Neural crest cell (in vitro differentiated cells): ENCODE data around the gene PLEKHA5. TPM values are rescaled to one million over a fixed set of nuclear protein-coding genes. Genes with fewer than 3 reads are reported as not detected.
"Not testable (repeated sequence)": the region's sequence is repeated elsewhere in the genome, so short reads cannot be mapped to it uniquely, and the experiment has no call there.

ENCODE experiments used
- DNase-seq: peaks from one replicate; pipeline ENCODE4 v3.0.0; 2021; ENCODE audit warnings: low read depth, mixed read lengths, low spot score
- H3K27ac Mint-ChIP-seq: one replicate; pipeline ENCODE4 v1.8.0; 2021; ENCODE audit warnings: mild to moderate bottlenecking, mixed read lengths; ENCODE audit not compliant: unreplicated experiment
- H3K27me3 Mint-ChIP-seq: 2 replicates; pipeline ENCODE4 v1.8.0; 2021; ENCODE audit warnings: low read depth, mild to moderate bottlenecking, mixed read lengths
- H3K36me3 Mint-ChIP-seq: 2 replicates; pipeline ENCODE4 v1.8.0; 2021; ENCODE audit warnings: low read depth, mild to moderate bottlenecking, mixed read lengths
- H3K4me1 Mint-ChIP-seq: 2 replicates; pipeline ENCODE4 v1.8.0; 2021; ENCODE audit warnings: mixed read lengths
- H3K4me3 Mint-ChIP-seq: one replicate; pipeline ENCODE4 v1.8.0; 2021; ENCODE audit warnings: mild to moderate bottlenecking, mixed read lengths
- H3K9me3 Mint-ChIP-seq: 2 replicates; pipeline ENCODE4 v1.8.0; 2021; ENCODE audit warnings: mixed read lengths
- CTCF ChIP-seq: fragments of 200-600 bp; sonication (generic); conservative IDR thresholded peaks from 2 replicates; pipeline ENCODE4 v1.5.0; 2021; ENCODE audit warnings: antibody characterized with exemption, mild to moderate bottlenecking
- total RNA-seq: library from RNA; stranded (reverse); gene quantifications from 2 replicates; pipeline ENCODE4 v1.2.1, GENCODE V29; 2021

PLEKHA5 gene
- total RNA-seq, 1 donor from 2014 or later: 39.2 TPM

- H3K9me3 Mint-ChIP-seq: no peaks in the 10 kb centered on the region
- no peak overlapping the region for H3K4me3 Mint-ChIP-seq
- TF ChIP-seq CTCF: no peak
- peaks cover 30% of the 10 kb centered on the region for H3K36me3 Mint-ChIP-seq
- no peak for DNase-seq
- no peaks in the 10 kb centered on the region for H3K27me3 Mint-ChIP-seq
- H3K4me1 Mint-ChIP-seq: peaks cover 7% of the 10 kb centered on the region
- no peak overlapping the region for H3K27ac Mint-ChIP-seq
Observed at GRCh38 chr12:19303496-19303895, 174.0 kb downstream of the PLEKHA5 start.

GRCh38 chr12:19304149-19304750, 174.7 kb downstream of the PLEKHA5 start:
- no peak overlapping the region for H3K4me3 Mint-ChIP-seq

GRCh38 chr12:19305621-19306020, 176.1 kb downstream of the PLEKHA5 start:
- DNase-seq, H3K27me3 Mint-ChIP-seq, H3K4me3 Mint-ChIP-seq: not testable (repeated sequence)

More at GRCh38 chr12:19304149-19304750, 174.7 kb downstream of the PLEKHA5 start:
- H3K9me3 Mint-ChIP-seq: no peaks in the 10 kb centered on the region
- no peak for TF ChIP-seq CTCF
- H3K27me3 Mint-ChIP-seq: no peaks in the 10 kb centered on the region
- H3K36me3 Mint-ChIP-seq: peaks cover 32% of the 10 kb centered on the region
- H3K27ac Mint-ChIP-seq: no peak overlapping the region
- H3K4me1 Mint-ChIP-seq: peaks cover 7% of the 10 kb centered on the region
- DNase-seq: no peak

GRCh38 chr12:19306366-19306765, 176.8 kb downstream of the PLEKHA5 start:
- no peak overlapping the region for H3K27ac Mint-ChIP-seq
- peaks cover 7% of the 10 kb centered on the region for H3K4me1 Mint-ChIP-seq
- H3K27me3 Mint-ChIP-seq: no peaks in the 10 kb centered on the region
- H3K36me3 Mint-ChIP-seq: peaks cover 30% of the 10 kb centered on the region
- no peak for DNase-seq
- no peak for TF ChIP-seq CTCF
- no peak overlapping the region for H3K4me3 Mint-ChIP-seq
- H3K9me3 Mint-ChIP-seq: no peaks in the 10 kb centered on the region

More at GRCh38 chr12:19305621-19306020, 176.1 kb downstream of the PLEKHA5 start:
- H3K27ac Mint-ChIP-seq, H3K4me1 Mint-ChIP-seq, H3K9me3 Mint-ChIP-seq: not testable (repeated sequence)
- peaks cover 30% of the 10 kb centered on the region for H3K36me3 Mint-ChIP-seq

GRCh38 chr12:19307451-19307850, 177.9 kb downstream of the PLEKHA5 start:
- Mint-ChIP-seq H3K4me1 (peaks cover 7% of the 10 kb centered on the region), H3K27me3 (no peaks in the 10 kb centered on the region), H3K9me3 (no peaks in the 10 kb centered on the region), H3K27ac (no peak overlapping the region), H3K36me3 (peaks cover 32% of the 10 kb centered on the region), H3K4me3 (no peak overlapping the region)
- no peak for DNase-seq
- TF ChIP-seq CTCF: no peak

GRCh38 chr12:19311165-19311564, 181.6 kb downstream of the PLEKHA5 start:
- H3K27ac Mint-ChIP-seq: no peak overlapping the region
- H3K36me3 Mint-ChIP-seq: peaks cover 22% of the 10 kb centered on the region
- H3K4me3 Mint-ChIP-seq: no peak overlapping the region

More at GRCh38 chr12:19311165-19311564, 181.6 kb downstream of the PLEKHA5 start:
- Mint-ChIP-seq H3K27me3 (no peaks in the 10 kb centered on the region), H3K9me3 (no peaks in the 10 kb centered on the region), H3K4me1 (peaks cover 7% of the 10 kb centered on the region)
- no peak for DNase-seq
- no peak for TF ChIP-seq CTCF
